PC-3 (cell line): Measurements from ENCODE around the gene MCM7. TPM values are rescaled to one million over a fixed set of nuclear protein-coding genes. Genes with fewer than 3 reads are reported as not detected.

ENCODE experiments used
- ATAC-seq: fragments of 200-7000 bp; cut with Tn5 transposase; 2 replicates; pipeline ENCODE4 v1.9.1; 2020; ENCODE audit warnings: mild to moderate bottlenecking, moderate library complexity
- BruUV-seq: library from RNA; stranded (reverse); fragments of 400-500 nt; replicated peaks from 2 replicates; lab custom pipeline; 2021; lab: Mats Ljungman, UMichigan
- CTCF ChIA-PET: fragments of 300-600 bp; sonication (Branson Sonifier 250); formaldehyde crosslinking; loops from one replicate; lab custom pipeline; 2022; ENCODE audit warnings: antibody characterized with exemption; lab: Charles Lee
- POLR2A ChIA-PET: fragments of 300-600 bp; sonication (Branson Sonifier 250); formaldehyde crosslinking; loops from one replicate; lab custom pipeline; 2022; ENCODE audit warnings: antibody characterized with exemption; ENCODE audit not compliant: unreplicated experiment; lab: Charles Lee
- DNase-seq: peaks from one replicate; pipeline ENCODE4 v3.0.0-alpha.2; 2015
- H2AFZ ChIP-seq: fragments of 300-600 bp; sonication (generic); 2 replicates; pipeline ENCODE4 v1.6.0; 2016; ENCODE audit warnings: antibody characterized with exemption, low read length
- H3F3A ChIP-seq: fragments of 300-600 bp; sonication (generic); one replicate; pipeline ENCODE4 v1.6.0; 2017; ENCODE audit warnings: antibody characterized with exemption, low read length, control low read depth, mild to moderate bottlenecking; ENCODE audit not compliant: unreplicated experiment
- H3K27ac ChIP-seq: fragments of 300-600 bp; sonication (generic); 2 replicates; pipeline ENCODE4 v1.5.1; 2016; ENCODE audit warnings: mild to moderate bottlenecking, low read length
- H3K27me3 ChIP-seq: fragments of 300-600 bp; sonication (generic); 2 replicates; pipeline ENCODE4 v1.6.1; 2016; ENCODE audit warnings: low read length, mixed read lengths
- H3K36me3 ChIP-seq: fragments of 300-600 bp; sonication (generic); 2 replicates; pipeline ENCODE4 v1.6.1; 2016; ENCODE audit warnings: low read depth, mixed run types, low read length, mixed read lengths
- H3K4me1 ChIP-seq: fragments of 300-600 bp; sonication (generic); 2 replicates; pipeline ENCODE4 v1.5.1; 2016; ENCODE audit warnings: low read length; ENCODE audit not compliant: insufficient read depth
- H3K4me2 ChIP-seq: fragments of 300-600 bp; sonication (generic); 2 replicates; pipeline ENCODE4 v1.6.0; 2016; ENCODE audit warnings: low read length
- H3K4me3 ChIP-seq: fragments of 300-600 bp; sonication (generic); 2 replicates; pipeline ENCODE4 v1.5.1; 2016; ENCODE audit warnings: mild to moderate bottlenecking, low read length, mixed read lengths
- H3K79me2 ChIP-seq: fragments of 300-600 bp; sonication (generic); 2 replicates; pipeline ENCODE4 v1.6.1; 2017; ENCODE audit warnings: low read length, mixed read lengths
- H3K9ac ChIP-seq: fragments of 300-600 bp; sonication (generic); 2 replicates; pipeline ENCODE4 v1.6.0; 2016; ENCODE audit warnings: mild to moderate bottlenecking, low read length
- H3K9me2 ChIP-seq: fragments of 300-600 bp; sonication (generic); replicated peaks from 2 replicates; pipeline ENCODE4 v1.6.1; 2016; ENCODE audit warnings: mixed run types, low read length, mixed read lengths
- H3K9me3 ChIP-seq: fragments of 300-600 bp; sonication (generic); 2 replicates; pipeline ENCODE4 v1.6.1; 2016; ENCODE audit warnings: low read length, mixed read lengths
- H4K20me1 ChIP-seq: fragments of 300-600 bp; sonication (generic); 2 replicates; pipeline ENCODE4 v1.6.1; 2016; ENCODE audit warnings: low read length, mixed read lengths
- EZH2 ChIP-seq: fragments of 300-600 bp; sonication (generic); IDR thresholded peaks from one replicate; pipeline ENCODE4 v1.6.1; 2017; ENCODE audit warnings: antibody characterized with exemption, mild to moderate bottlenecking, low read length; ENCODE audit not compliant: unreplicated experiment
- EZH2phosphoT487 ChIP-seq: fragments of 300-600 bp; sonication (generic); IDR thresholded peaks from 2 replicates; pipeline ENCODE4 v1.6.1; 2018; ENCODE audit warnings: mild to moderate bottlenecking, antibody characterized with exemption, low read length, borderline replicate concordance
- intact Hi-C: fragments of 100-400 bp; cut with micrococcal nuclease; formaldehyde crosslinking; loops from 2 replicates; pipeline ENCODE4 v1.9.0; 2023
- total RNA-seq: library from RNA; depleted of rRNA; stranded (reverse); fragments of >200 nt; gene quantifications from 2 replicates; pipeline ENCODE4 v1.2.3, GENCODE V29; 2014
- TF ChIP-seq, protein P1 (sequence below): fragments of 300-600 bp; sonication (generic); conservative IDR thresholded peaks from 2 replicates; pipeline ENCODE4 v1.5.1; 2017; ENCODE audit warnings: antibody characterized with exemption, low read depth, mild to moderate bottlenecking, low read length

Gene MCM7
- total RNA-seq, 1 experiment from 2014 or later, result 208 TPM

DNA sequence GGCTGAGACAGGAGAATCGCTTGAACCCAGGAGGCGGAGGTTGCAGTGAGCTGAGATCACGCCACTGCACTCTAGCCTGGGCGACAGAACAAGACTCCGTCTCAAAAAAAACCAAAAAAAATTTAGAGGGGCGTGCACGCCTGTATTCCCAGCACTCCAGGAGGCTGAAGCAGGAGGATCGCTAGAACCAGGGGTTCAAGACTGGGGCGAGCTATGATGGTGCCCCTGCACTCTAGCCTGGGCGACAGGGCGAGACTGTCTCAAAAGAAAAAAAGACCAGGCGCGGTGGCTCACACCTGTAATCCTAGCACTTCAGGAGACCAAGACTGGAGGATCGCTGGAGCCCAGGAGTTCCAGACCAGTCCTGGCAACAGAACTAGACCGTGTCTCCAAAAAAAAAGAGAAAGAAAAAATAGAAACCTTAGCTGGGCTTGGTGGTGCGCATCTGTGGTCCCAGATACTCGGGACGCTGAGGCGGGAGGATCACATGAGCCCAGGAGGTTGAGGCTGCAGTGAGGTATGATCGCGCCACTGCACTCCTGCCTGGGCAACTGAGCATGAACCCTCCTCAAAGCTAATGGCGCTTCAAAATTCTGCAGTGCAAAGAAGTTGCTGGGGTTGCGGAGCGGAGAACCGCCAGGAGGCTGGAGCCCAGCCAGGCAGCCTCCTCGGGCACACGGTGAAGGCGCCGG, 25.2 kb upstream of the MCM7 start:
- TF ChIP-seq EZH2phosphoT487 (no peak), EZH2 (no peak)
- TF ChIP-seq, protein P1, sequence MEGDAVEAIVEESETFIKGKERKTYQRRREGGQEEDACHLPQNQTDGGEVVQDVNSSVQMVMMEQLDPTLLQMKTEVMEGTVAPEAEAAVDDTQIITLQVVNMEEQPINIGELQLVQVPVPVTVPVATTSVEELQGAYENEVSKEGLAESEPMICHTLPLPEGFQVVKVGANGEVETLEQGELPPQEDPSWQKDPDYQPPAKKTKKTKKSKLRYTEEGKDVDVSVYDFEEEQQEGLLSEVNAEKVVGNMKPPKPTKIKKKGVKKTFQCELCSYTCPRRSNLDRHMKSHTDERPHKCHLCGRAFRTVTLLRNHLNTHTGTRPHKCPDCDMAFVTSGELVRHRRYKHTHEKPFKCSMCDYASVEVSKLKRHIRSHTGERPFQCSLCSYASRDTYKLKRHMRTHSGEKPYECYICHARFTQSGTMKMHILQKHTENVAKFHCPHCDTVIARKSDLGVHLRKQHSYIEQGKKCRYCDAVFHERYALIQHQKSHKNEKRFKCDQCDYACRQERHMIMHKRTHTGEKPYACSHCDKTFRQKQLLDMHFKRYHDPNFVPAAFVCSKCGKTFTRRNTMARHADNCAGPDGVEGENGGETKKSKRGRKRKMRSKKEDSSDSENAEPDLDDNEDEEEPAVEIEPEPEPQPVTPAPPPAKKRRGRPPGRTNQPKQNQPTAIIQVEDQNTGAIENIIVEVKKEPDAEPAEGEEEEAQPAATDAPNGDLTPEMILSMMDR, result no peak
- H3K9ac ChIP-seq, result peak overlapping the region; percentile 91
- ChIA-PET POLR2A (interaction anchor here (0.6 kb wide), 3 partner anchors 22 to 85 kb away, joined by 3 to 6 read pairs (median 5); partner anchors contain the start of gene AP4M1), CTCF (interaction anchor here (0.6 to 0.8 kb wide), 2 partner anchors 24 to 62 kb away, joined by 4 to 5 read pairs; no protein-coding TSS in a partner anchor)
- no peaks in the 10 kb centered on the region for H3K27me3 ChIP-seq
- no peaks in the 10 kb centered on the region for H3K9me2 ChIP-seq
- H3K4me2 ChIP-seq, result peak overlapping the region; percentile 93
- no peaks in the 10 kb centered on the region for H3F3A ChIP-seq
- H4K20me1 ChIP-seq, result no peaks in the 10 kb centered on the region
- TSS peak; percentile 79 for BruUV-seq
- H3K4me1 ChIP-seq, result 0 out of 2 replicates have a peak, but pooled peaks cover 4% of the 10 kb centered on the region
- H3K36me3 ChIP-seq, result no peaks in the 10 kb centered on the region
- H3K79me2 ChIP-seq, result 0 out of 2 replicates have a peak, but pooled peaks cover 5% of the 10 kb centered on the region
- DNase-seq (no peak), ATAC-seq (no peak; the same call in 1 of the 2 replicates)
- peak overlapping the region; percentile 84 for H2AFZ ChIP-seq
- H3K9me3 ChIP-seq, result no peaks in the 10 kb centered on the region
- H3K4me3 ChIP-seq, result peak overlapping the region; percentile 80
- intact Hi-C loops, result loop anchor here (1.0 to 5.0 kb wide), 2 partner anchors 25 to 44 kb away; partner anchors contain the start of genes AP4M1, MCM7 and ZNF3
- H3K27ac ChIP-seq, result peak overlapping the region; percentile 92

DNA sequence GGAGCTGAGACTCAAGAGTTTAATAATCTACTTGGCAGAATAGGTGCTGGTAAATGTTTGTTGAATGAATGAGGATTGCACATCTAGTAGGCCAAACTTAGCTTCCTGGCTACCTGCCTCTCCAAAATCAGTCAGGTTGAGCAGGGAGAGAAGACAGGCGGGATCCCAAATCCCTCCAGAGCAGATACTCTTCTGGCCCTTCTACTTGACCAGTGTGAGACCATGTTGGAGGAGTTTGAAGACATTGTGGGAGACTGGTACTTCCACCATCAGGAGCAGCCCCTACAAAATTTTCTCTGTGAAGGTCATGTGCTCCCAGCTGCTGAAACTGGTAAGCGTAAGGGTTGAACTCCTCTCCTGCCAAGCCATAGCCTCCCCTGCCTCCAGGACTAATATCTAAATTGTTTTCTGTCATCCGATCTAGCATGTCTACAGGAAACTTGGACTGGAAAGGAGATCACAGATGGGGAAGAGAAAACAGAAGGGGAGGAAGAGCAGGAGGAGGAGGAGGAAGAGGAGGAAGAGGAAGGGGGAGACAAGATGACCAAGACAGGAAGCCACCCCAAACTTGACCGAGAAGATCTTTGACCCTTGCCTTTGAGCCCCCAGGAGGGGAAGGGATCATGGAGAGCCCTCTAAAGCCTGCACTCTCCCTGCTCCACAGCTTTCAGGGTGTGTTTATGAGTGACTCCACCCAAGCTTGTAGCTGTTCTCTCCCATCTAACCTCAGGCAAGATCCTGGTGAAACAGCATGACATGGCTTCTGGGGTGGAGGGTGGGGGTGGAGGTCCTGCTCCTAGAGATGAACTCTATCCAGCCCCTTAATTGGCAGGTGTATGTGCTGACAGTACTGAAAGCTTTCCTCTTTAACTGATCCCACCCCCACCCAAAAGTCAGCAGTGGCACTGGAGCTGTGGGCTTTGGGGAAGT, 23.4 kb upstream of the MCM7 start:
- Histone ChIP-seq H4K20me1 (no peaks in the 10 kb centered on the region), H3K27ac (no peak overlapping the region), H3K79me2 (0 out of 2 replicates have a peak, but pooled peaks cover 10% of the 10 kb centered on the region), H3K36me3 (no peaks in the 10 kb centered on the region), H2AFZ (no peak overlapping the region), H3K9ac (no peak overlapping the region), H3F3A (no peaks in the 10 kb centered on the region), H3K9me3 (no peaks in the 10 kb centered on the region), H3K27me3 (no peaks in the 10 kb centered on the region), H3K9me2 (no peaks in the 10 kb centered on the region), H3K4me1 (peaks cover 12% of the 10 kb centered on the region; the same call in 1 of the 2 replicates), H3K4me3 (no peak overlapping the region), H3K4me2 (no peak overlapping the region)
- BruUV-seq, result no TSS peak
- POLR2A ChIA-PET, result no interaction called here
- ATAC-seq (no peak), DNase-seq (no peak)
- TF ChIP-seq, protein P1, result no peak
- no peak for TF ChIP-seq EZH2
- TF ChIP-seq EZH2phosphoT487, result no peak
- intact Hi-C loops, result loop anchor here (5.0 kb wide), 1 partner anchor 42 kb away; the partner anchor contains the start of gene ZNF3
- CTCF ChIA-PET, result no interaction called here
